ENCODE results near the gene RPS6KL1. TPM values are rescaled to one million over a fixed set of nuclear protein-coding genes. Genes with fewer than 3 reads are reported as not detected.

The RPS6KL1 gene
- 1 to 10 TPM; 4.6 to 6.7 TPM for total RNA-seq

GRCh38 chr14:74922752-74923401 lies at the start of gene RPS6KL1:
TSS of gene RPS6KL1 (minus strand) at chr14:74923260. CDS start at chr14:74921541, 1,719 bp downstream.
- no peaks in the 10 kb centered on the region for H3K27me3 Mint-ChIP-seq (ENCODE audit: low read depth)

DNA sequence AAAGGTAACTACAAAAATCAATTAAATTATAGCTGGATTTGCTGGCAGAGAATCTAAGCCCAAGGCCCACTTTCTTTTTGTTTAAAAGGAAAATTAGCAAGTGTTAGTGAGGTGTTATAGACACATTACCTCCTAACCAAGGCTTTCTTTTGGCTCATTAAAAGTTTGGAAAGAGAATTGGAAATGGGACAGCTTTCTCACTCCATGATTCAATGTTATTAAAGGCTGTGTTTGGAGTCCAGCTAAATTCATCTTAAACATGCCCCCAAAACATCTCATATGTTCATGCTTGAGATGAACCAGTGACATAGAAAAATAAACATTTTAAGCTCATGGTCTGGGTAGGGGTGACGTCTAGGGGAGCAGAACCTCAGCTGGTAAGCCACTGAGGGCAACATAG lies 45.8 kb upstream of the RPS6KL1 start:
- Mint-ChIP-seq H3K27me3 (ENCODE audit: low read depth) (no peaks in the 10 kb centered on the region), H3K9me3 (no peaks in the 10 kb centered on the region), H3K4me1 (ENCODE audit: low read depth) (peaks cover 14% of the 10 kb centered on the region), H3K36me3 (ENCODE audit: insufficient read depth in 2 of 2) (no peaks in the 10 kb centered on the region), H3K4me3 (no peak overlapping the region), H3K27ac (no peak overlapping the region)
- ATAC-seq (replicated peaks in 1 of 2), result no peak
- no peak for DNase-seq

More at GRCh38 chr14:74922752-74923401, at the start of gene RPS6KL1:
- DNase-seq (peak; percentile 77 to 85), ATAC-seq (replicated peaks in 1 of 2) (peak; percentile 99 to 100)
- Mint-ChIP-seq H3K4me1 (ENCODE audit: low read depth) (peaks cover 19% of the 10 kb centered on the region), H3K4me3 (peak within 1 kb of the TSS; percentile 65 to 74), H3K27ac (no peak within 1 kb of the TSS), H3K36me3 (ENCODE audit: insufficient read depth in 2 of 2) (no peaks in the 10 kb centered on the region), H3K9me3 (no peaks in the 10 kb centered on the region)

DNA sequence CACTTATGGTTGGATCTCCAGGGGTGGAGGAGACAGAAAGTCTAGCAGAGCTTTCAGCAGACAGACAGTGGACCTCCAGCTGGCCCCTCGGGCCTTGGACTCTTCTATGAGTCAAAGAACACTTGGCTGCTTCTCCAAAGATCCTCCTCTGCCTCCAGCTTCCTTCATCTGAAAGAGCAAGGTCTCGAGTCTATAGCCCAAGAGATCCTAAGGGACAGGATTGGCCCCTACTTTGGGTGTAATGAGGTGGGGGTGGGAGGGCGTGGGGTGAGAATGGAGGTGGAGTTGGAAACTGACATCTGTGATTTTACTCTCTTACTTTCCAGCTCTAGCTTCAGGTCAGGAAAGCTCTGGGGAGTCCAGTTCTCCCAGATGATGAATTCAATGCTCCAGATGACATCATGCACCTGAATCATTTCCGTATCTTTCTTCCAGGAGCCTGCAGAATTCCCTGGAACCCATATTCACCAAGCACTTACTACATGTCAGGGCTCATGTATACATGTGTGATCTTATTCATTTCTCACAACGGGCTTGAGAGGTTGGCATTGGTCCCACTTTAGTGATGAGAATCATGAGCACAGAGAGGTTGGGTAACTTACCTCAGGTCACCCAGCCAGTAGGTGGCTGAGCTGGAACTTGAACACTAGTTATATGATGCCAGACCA lies 42.6 kb upstream of the RPS6KL1 start:
- no peaks in the 10 kb centered on the region for H3K9me3 Mint-ChIP-seq
- no peak for ATAC-seq (replicated peaks in 1 of 2)
- H3K36me3 Mint-ChIP-seq (ENCODE audit: insufficient read depth in 2 of 2), result no peaks in the 10 kb centered on the region
- no peak overlapping the region for H3K27ac Mint-ChIP-seq
- peaks cover 21% of the 10 kb centered on the region for H3K4me1 Mint-ChIP-seq (ENCODE audit: low read depth)
- H3K27me3 Mint-ChIP-seq (ENCODE audit: low read depth), result no peaks in the 10 kb centered on the region
- no peak for DNase-seq
- no peak overlapping the region for H3K4me3 Mint-ChIP-seq

DNA sequence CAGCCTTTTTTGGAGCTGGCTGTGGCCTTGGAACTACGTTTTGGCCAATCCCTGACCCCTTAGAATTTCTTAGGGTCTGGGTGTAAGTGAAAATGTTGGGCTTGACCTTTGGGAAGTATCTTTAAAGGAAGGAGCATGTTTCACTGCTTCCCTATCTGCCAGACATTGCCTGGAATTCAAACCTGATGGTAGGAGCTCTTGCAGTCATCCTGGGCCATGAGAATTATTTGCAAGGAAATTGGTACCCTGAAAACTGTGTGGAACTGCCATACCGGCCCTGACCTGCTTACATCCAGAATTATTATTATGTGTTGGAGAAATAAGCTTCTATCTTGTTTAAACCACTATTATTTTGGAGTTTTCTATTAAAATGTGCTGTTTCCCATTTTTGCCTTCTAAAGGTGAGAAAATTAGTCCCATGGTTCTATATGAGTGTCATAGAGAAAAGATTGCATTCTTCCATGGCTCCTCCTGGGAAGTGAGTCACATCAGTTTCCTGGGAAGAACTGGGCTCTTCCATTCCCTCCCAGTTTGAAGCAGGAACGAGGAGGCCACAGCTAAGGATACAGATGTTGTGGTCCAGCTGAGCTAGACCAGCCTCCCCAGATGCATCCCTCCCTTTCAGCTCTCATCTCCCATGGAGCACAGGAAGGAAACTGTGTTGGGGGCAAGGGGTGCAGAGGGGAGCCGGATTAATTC lies 41.9 kb upstream of the RPS6KL1 start:
- ATAC-seq (replicated peaks in 1 of 2), result no peak
- DNase-seq, result no peak
- Mint-ChIP-seq H3K4me3 (no peak overlapping the region), H3K4me1 (ENCODE audit: low read depth) (peaks cover 21% of the 10 kb centered on the region), H3K9me3 (no peaks in the 10 kb centered on the region), H3K36me3 (ENCODE audit: insufficient read depth in 2 of 2) (no peaks in the 10 kb centered on the region), H3K27ac (no peak overlapping the region), H3K27me3 (ENCODE audit: low read depth) (no peaks in the 10 kb centered on the region)

DNA sequence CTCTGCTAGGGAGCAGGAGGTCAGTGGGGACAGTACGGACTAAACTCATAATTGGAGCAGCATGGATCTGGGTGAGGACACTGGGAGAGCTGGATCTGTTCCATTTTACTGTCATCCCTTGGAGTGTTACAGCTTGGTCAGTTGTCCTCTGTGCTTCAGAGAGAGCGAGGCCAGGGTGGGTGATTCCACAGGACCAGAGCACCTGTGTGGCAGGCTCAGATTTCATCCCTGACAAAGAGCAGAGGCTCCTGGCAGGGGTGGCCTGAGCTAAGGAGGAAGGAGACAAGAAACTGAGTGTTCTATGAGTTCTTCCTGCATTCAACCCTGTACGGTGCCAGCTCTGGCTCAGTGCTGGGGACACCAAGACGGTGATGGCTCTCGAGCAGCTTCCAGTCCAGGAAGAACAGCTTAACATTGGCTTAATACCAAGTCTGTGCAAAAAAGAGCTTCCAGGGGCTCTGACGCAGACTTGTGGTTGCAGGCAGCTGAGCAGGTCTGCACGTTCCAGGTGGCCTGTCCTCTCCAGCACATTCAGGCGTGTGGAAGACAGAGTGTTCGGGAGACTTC lies 40.7 kb upstream of the RPS6KL1 start:
- DNase-seq (no peak), ATAC-seq (replicated peaks in 1 of 2) (peak in 1 of 2 donors; percentile 13)
- Mint-ChIP-seq H3K27ac (no peak overlapping the region), H3K4me1 (ENCODE audit: low read depth) (peaks cover 21% of the 10 kb centered on the region), H3K9me3 (no peaks in the 10 kb centered on the region), H3K4me3 (no peak overlapping the region), H3K36me3 (ENCODE audit: insufficient read depth in 2 of 2) (no peaks in the 10 kb centered on the region), H3K27me3 (ENCODE audit: low read depth) (no peaks in the 10 kb centered on the region)

- Mint-ChIP-seq H3K9me3 (no peaks in the 10 kb centered on the region), H3K4me3 (no peak overlapping the region), H3K4me1 (ENCODE audit: low read depth) (peaks cover 21% of the 10 kb centered on the region), H3K27ac (no peak overlapping the region), H3K36me3 (ENCODE audit: insufficient read depth in 2 of 2) (no peaks in the 10 kb centered on the region), H3K27me3 (ENCODE audit: low read depth) (no peaks in the 10 kb centered on the region)
- no peak for ATAC-seq (replicated peaks in 1 of 2)
- DNase-seq, result no peak
Observed at GRCh38 chr14:74963178-74963704, 40.2 kb upstream of the RPS6KL1 start.

DNA sequence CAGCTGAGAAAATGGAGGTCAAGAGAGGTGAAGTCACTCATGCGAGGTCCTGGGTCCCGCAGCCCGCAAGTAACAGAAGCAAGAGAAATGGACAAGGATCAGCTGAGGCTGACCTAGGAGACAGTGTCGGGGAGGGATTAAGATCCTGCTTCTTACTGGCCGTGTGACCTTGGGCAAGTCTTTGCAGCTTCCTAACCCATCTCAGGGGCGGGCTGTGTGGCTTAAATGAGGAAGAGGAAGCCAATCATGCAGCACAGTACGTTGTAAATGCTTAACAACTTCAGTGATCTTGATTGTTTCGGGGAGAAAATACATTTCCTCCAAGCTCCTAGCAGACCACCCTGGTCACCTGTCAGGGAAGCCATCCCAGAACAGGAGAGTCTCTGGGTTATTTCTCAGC lies 39.4 kb upstream of the RPS6KL1 start:
- no peak overlapping the region for H3K4me3 Mint-ChIP-seq
- H3K36me3 Mint-ChIP-seq (ENCODE audit: insufficient read depth in 2 of 2), result no peaks in the 10 kb centered on the region

GRCh38 chr14:74962046-74962445 lies 39.0 kb upstream of the RPS6KL1 start:
- Mint-ChIP-seq H3K4me1 (ENCODE audit: low read depth) (peaks cover 21% of the 10 kb centered on the region), H3K4me3 (no peak overlapping the region), H3K27me3 (ENCODE audit: low read depth) (no peaks in the 10 kb centered on the region), H3K27ac (no peak overlapping the region), H3K9me3 (no peaks in the 10 kb centered on the region), H3K36me3 (ENCODE audit: insufficient read depth in 2 of 2) (no peaks in the 10 kb centered on the region)
- ATAC-seq (replicated peaks in 1 of 2) (no peak), DNase-seq (no peak)

More for the DNA sequence above, 39.4 kb upstream of the RPS6KL1 start:
- Mint-ChIP-seq H3K27me3 (ENCODE audit: low read depth) (no peaks in the 10 kb centered on the region), H3K27ac (no peak overlapping the region), H3K4me1 (ENCODE audit: low read depth) (peaks cover 21% of the 10 kb centered on the region), H3K9me3 (no peaks in the 10 kb centered on the region)
- ATAC-seq (replicated peaks in 1 of 2) (no peak), DNase-seq (no peak)

DNA sequence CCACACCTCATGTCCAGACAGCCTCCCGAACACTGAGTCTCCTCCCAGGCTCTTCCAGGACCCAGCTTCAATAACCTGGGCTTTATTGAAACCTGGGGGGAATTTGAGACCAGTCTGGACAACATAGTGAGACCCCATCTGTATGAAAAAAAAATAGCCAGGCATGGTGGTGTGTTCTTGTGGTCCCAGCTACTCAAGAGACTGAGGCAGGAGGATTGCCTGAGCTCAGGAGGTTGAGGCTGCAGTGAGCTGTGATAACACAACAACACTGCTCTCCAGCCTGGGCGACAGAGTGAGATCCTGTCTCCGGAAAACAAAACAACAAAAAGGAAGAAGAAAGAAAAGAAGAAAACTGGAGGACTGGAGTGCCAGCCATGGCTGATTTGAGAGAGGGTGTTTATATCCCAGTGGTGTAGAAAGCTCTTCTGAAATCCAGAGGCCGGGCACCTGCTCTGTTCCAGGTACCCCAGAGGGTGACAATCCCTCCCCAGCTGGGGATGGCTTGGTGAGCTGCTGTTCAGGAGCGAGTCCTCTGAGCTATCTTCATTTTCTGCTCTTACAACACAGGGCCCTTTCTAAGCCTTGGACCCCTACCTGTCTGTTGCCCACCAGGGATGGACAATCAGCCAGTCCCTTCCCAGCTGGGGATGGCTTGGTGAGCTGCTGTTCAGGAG lies 38.3 kb upstream of the RPS6KL1 start:
- Mint-ChIP-seq H3K9me3 (no peaks in the 10 kb centered on the region), H3K27me3 (ENCODE audit: low read depth) (peaks cover 4% of the 10 kb centered on the region), H3K36me3 (ENCODE audit: insufficient read depth in 2 of 2) (no peaks in the 10 kb centered on the region), H3K27ac (no peak overlapping the region), H3K4me1 (ENCODE audit: low read depth) (peaks cover 17% of the 10 kb centered on the region), H3K4me3 (no peak overlapping the region)
- ATAC-seq (replicated peaks in 1 of 2), result no peak
- no peak for DNase-seq

GRCh38 chr14:74960736-74961135 lies 37.7 kb upstream of the RPS6KL1 start:
- H3K4me3 Mint-ChIP-seq, result no peak overlapping the region
- no peaks in the 10 kb centered on the region for H3K9me3 Mint-ChIP-seq
- H3K36me3 Mint-ChIP-seq (ENCODE audit: insufficient read depth in 2 of 2), result no peaks in the 10 kb centered on the region
- DNase-seq (no peak), ATAC-seq (replicated peaks in 1 of 2) (no peak)
- no peak overlapping the region for H3K27ac Mint-ChIP-seq
- H3K27me3 Mint-ChIP-seq (ENCODE audit: low read depth), result peaks cover 8% of the 10 kb centered on the region
- H3K4me1 Mint-ChIP-seq (ENCODE audit: low read depth), result peaks cover 12% of the 10 kb centered on the region

GRCh38 chr14:74959596-74960180 lies 36.6 kb upstream of the RPS6KL1 start:
- Mint-ChIP-seq H3K4me1 (ENCODE audit: low read depth) (peaks cover 12% of the 10 kb centered on the region), H3K27ac (no peak overlapping the region), H3K36me3 (ENCODE audit: insufficient read depth in 2 of 2) (no peaks in the 10 kb centered on the region), H3K27me3 (ENCODE audit: low read depth) (peaks cover 8% of the 10 kb centered on the region), H3K4me3 (no peak overlapping the region), H3K9me3 (no peaks in the 10 kb centered on the region)
- ATAC-seq (replicated peaks in 1 of 2) (no peak), DNase-seq (no peak)

DNA sequence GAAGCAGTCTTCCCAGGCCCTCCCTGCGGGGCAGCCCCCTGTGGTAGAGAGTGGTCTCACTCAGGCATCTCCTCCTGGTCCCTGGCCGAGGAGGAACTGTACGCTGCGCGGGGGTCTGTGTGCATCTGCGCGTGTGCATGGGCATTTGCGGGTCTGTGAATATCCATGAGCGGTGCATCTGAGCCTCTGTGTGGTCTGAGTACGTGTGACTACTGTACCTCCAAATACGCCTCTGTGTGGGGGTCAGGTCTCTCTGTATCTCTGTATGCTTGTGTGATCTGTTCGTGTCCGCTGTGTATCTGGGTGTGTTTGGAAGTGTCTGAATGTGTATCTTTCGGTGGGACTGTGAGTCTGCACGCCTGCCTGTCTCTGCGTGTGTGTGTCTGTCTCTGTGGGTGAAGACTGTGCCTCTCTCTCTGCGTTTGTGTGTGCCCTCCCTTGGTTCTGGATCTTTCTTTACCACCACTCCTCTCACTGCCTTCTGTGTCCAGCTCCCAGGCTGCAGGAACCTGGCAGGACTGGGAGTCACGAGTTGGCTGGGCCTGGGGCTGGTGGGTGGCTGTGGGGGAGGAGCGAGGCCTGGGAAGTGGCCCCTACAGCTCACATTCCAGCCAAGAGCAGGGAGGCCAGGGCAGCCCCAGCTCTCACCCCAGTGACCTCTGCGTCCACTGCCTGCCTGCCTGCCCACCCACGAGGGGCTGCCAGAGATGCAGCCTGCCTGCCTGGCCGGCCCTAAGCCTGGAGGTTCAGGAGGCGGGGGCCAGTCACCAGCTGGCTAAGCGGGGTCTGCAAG lies 33.4 kb upstream of the RPS6KL1 start:
- peak overlapping the region; percentile 1 to 19 for H3K4me3 Mint-ChIP-seq
- no peak for DNase-seq

More for the DNA sequence above, 33.4 kb upstream of the RPS6KL1 start:
- Mint-ChIP-seq H3K9me3 (no peaks in the 10 kb centered on the region), H3K27me3 (ENCODE audit: low read depth) (peaks cover 14% of the 10 kb centered on the region), H3K36me3 (ENCODE audit: insufficient read depth in 2 of 2) (no peaks in the 10 kb centered on the region), H3K27ac (no peak overlapping the region), H3K4me1 (ENCODE audit: low read depth) (no peaks in the 10 kb centered on the region)
- ATAC-seq (replicated peaks in 1 of 2), result no peak

Measured in activated T-cell treated with anti-CD3 and anti-CD28 coated beads, Interleukin-2, amount 50 U/mL, for 72 hours (primary cell).